NCI-H2196 treated with DMSO at 0.1 percent for 48 hours (cell line): ENCODE results near the gene MFN1.

Experiments used
- DNase-seq: peaks from one replicate; lab custom pipeline; 2025; ENCODE audit not compliant: unreplicated experiment; lab: John Stamatoyannopoulos, UW

The MFN1 gene

GRCh38 chr3:179428876-179429548 lies 81.5 kb downstream of the MFN1 start:
- DNase-seq: no peak

GRCh38 chr3:179430277-179430870 lies 82.9 kb downstream of the MFN1 start:
- no peak for DNase-seq

GRCh38 chr3:179432021-179432420 lies 84.5 kb downstream of the MFN1 start:
- no peak for DNase-seq

GRCh38 chr3:179432451-179432850 lies 84.9 kb downstream of the MFN1 start:
- no peak for DNase-seq

GRCh38 chr3:179436517-179436916 lies 89.0 kb downstream of the MFN1 start:
- no peak for DNase-seq

- no peak for DNase-seq
Measured at GRCh38 chr3:179438841-179439240, 91.3 kb downstream of the MFN1 start.
